Placental epithelial cell (primary cell): Measurements from ENCODE around the gene TSPY1. TPM values are rescaled to one million over a fixed set of nuclear protein-coding genes. Genes with fewer than 3 reads are reported as not detected.

Source experiments
- total RNA-seq: library from RNA; depleted of rRNA; stranded (reverse); fragments of >200 nt; gene quantifications from 2 replicates; pipeline ENCODE4 v1.2.3, GENCODE V29; 2012

The TSPY1 gene
- total RNA-seq, result not detected in 2 replicates

DNA sequence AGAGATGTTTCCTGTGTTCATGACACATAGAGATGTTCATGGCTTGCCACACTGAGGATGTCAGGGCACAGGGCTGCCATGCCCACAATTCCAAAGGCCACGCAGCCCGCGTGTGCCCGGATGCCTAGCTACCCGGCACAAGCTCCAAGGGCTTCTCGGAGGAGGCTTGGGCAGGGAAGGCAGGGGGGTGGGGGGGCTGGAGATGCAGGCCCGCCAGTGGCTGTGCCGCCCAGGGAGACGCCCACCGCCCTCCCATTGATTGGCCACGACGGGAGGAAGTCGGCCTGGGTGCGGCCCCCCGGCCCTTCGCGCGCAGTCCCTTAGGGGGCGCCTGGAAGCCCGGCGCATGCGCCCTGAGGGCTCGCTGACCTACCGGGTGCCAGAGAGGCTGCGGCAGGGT lies at the start of gene TSPY1:
Gene TSPY1, plus strand, starts transcription at position 301 of the 400 bp plus-strand sequence. Its CDS starts 46 bp downstream, at position 347.

DNA sequence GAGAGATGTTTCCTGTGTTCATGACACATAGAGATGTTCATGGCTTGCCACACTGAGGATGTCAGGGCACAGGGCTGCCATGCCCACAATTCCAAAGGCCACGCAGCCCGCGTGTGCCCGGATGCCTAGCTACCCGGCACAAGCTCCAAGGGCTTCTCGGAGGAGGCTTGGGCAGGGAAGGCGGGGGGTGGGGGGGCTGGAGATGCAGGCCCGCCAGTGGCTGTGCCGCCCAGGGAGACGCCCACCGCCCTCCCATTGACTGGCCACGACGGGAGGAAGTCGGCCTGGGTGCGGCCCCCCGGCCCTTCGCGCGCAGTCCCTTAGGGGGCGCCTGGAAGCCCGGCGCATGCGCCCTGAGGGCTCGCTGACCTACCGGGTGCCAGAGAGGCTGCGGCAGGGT lies 20.2 kb downstream of the TSPY1 start, which contains the start of gene TSPY9:
Gene TSPY9, plus strand, starts transcription at position 301 of the 400 bp plus-strand sequence. Its CDS starts 46 bp downstream, at position 347.

Other genes starting within 250 kb of the TSPY1 start
- not detected in 2 replicates for gene TSPY4, start 129.5 kb upstream of the TSPY1 start, total RNA-seq
- gene TSPY8, start 109.2 kb upstream of the TSPY1 start, total RNA-seq, result not detected in 2 replicates
- not detected in 2 replicates for gene TSPY3, start 68.5 kb upstream of the TSPY1 start, total RNA-seq
- not detected in 2 replicates for gene TSPY9, start 20.3 kb downstream of the TSPY1 start, total RNA-seq
- not detected in 2 replicates for gene TSPY10, start 60.9 kb downstream of the TSPY1 start, total RNA-seq